A673 (cell line): ENCODE measurements around the gene PDE11A. TPM values are rescaled to one million over a fixed set of nuclear protein-coding genes. Genes with fewer than 3 reads are reported as not detected.

ENCODE experiments used
- BruUV-seq: library from RNA; stranded (reverse); fragments of 400-500 nt; replicated peaks from 2 replicates; lab custom pipeline; 2021; lab: Mats Ljungman, UMichigan
- CTCF ChIA-PET: fragments of 300-600 bp; sonication (Branson Sonifier 250); formaldehyde crosslinking; loops from one replicate; lab custom pipeline; 2022; ENCODE audit warnings: antibody characterized with exemption; lab: Charles Lee
- POLR2A ChIA-PET: fragments of 300-600 bp; sonication (Branson Sonifier 250); formaldehyde crosslinking; loops from one replicate; lab custom pipeline; 2022; ENCODE audit warnings: antibody characterized with exemption; ENCODE audit not compliant: low non-redundant PET; lab: Charles Lee
- DNase-seq: peaks from one replicate; pipeline ENCODE4 v3.0.0-alpha.2; 2015; ENCODE audit warnings: low spot score
- H3K27ac ChIP-seq: fragments of 200-600 bp; sonication (generic); 2 replicates; pipeline ENCODE4 v1.5.1; 2016; ENCODE audit warnings: mixed run types, low read depth, mild to moderate bottlenecking, mixed read lengths, antibody characterized with exemption, low read length; ENCODE audit not compliant: poor library complexity, severe bottlenecking
- H3K27me3 ChIP-seq: fragments of 200-600 bp; sonication (generic); replicated peaks from 2 replicates; pipeline ENCODE4 v1.6.1; 2017; ENCODE audit warnings: mixed run types, low read depth, mild to moderate bottlenecking, mixed read lengths, antibody characterized with exemption, low read length; ENCODE audit not compliant: insufficient read depth, poor library complexity
- H3K36me3 ChIP-seq: fragments of 200-600 bp; sonication (generic); 2 replicates; pipeline ENCODE4 v1.6.1; 2016; ENCODE audit warnings: mixed run types, mild to moderate bottlenecking, mixed read lengths, antibody characterized with exemption, low read length; ENCODE audit not compliant: insufficient read depth, poor library complexity, severe bottlenecking
- H3K4me1 ChIP-seq: fragments of 200-600 bp; sonication (generic); 2 replicates; pipeline ENCODE4 v1.6.1; 2017; ENCODE audit warnings: mixed run types, mild to moderate bottlenecking, mixed read lengths, antibody characterized with exemption, low read length; ENCODE audit not compliant: insufficient read depth, poor library complexity, severe bottlenecking
- H3K4me3 ChIP-seq: fragments of 200-600 bp; sonication (generic); 2 replicates; pipeline ENCODE4 v1.5.1; 2016; ENCODE audit warnings: low read depth, mixed run types, mild to moderate bottlenecking, mixed read lengths, low read length; ENCODE audit not compliant: poor library complexity, severe bottlenecking
- H3K9me3 ChIP-seq: fragments of 200-600 bp; sonication (generic); 2 replicates; pipeline ENCODE4 v1.6.1; 2016; ENCODE audit warnings: mixed run types, low read depth, mild to moderate bottlenecking, mixed read lengths, antibody characterized with exemption, low read length; ENCODE audit not compliant: poor library complexity, severe bottlenecking
- CTCF ChIP-seq: fragments of 300-800, 200-600 bp; sonication (generic); conservative IDR thresholded peaks from 2 replicates; pipeline ENCODE4 v1.5.1; 2017; ENCODE audit warnings: low read depth, mild to moderate bottlenecking, antibody characterized with exemption, low read length, moderate library complexity, mixed read lengths
- EZH2 ChIP-seq: fragments of 200-600 bp; sonication (generic); IDR thresholded peaks from 2 replicates; pipeline ENCODE4 v1.6.1; 2017; ENCODE audit warnings: borderline replicate concordance, low read depth, mild to moderate bottlenecking, mixed read lengths, antibody characterized with exemption, low read length; ENCODE audit not compliant: poor library complexity, severe bottlenecking
- intact Hi-C: fragments of 100-400 bp; cut with micrococcal nuclease; formaldehyde crosslinking; loops from one replicate; pipeline ENCODE4 v1.10.0; 2022; ENCODE audit not compliant: unreplicated experiment
- total RNA-seq: library from RNA; stranded (reverse); gene quantifications from 2 replicates; pipeline ENCODE4 v1.2.3, GENCODE V29; 2021

Gene PDE11A
- total RNA-seq, 1 experiment from 2014 or later: not detected

GRCh38 chr2:177782613-177783012 lies 290.0 kb downstream of the PDE11A start:
- intact Hi-C loops: no loop called here
- ChIA-PET CTCF (no interaction called here), POLR2A (no interaction called here)
- TF ChIP-seq EZH2: no peak
- no peak for TF ChIP-seq CTCF
- DNase-seq: no peak
- Histone ChIP-seq H3K9me3 (no peaks in the 10 kb centered on the region), H3K4me1 (no peaks in the 10 kb centered on the region), H3K4me3 (no peak overlapping the region), H3K27me3 (no peaks in the 10 kb centered on the region), H3K36me3 (no peaks in the 10 kb centered on the region), H3K27ac (no peak overlapping the region)
- no TSS peak for BruUV-seq

- ChIA-PET CTCF (no interaction called here), POLR2A (no interaction called here)
- Histone ChIP-seq H3K36me3 (no peaks in the 10 kb centered on the region), H3K4me1 (no peaks in the 10 kb centered on the region), H3K27me3 (no peaks in the 10 kb centered on the region), H3K9me3 (no peaks in the 10 kb centered on the region), H3K27ac (no peak overlapping the region), H3K4me3 (no peak overlapping the region)
- no TSS peak for BruUV-seq
- DNase-seq: peak; percentile 7
- TF ChIP-seq CTCF (no peak), EZH2 (no peak)
- intact Hi-C loops: no loop called here
Observed at GRCh38 chr2:177778472-177778871, 294.1 kb downstream of the PDE11A start.

DNA sequence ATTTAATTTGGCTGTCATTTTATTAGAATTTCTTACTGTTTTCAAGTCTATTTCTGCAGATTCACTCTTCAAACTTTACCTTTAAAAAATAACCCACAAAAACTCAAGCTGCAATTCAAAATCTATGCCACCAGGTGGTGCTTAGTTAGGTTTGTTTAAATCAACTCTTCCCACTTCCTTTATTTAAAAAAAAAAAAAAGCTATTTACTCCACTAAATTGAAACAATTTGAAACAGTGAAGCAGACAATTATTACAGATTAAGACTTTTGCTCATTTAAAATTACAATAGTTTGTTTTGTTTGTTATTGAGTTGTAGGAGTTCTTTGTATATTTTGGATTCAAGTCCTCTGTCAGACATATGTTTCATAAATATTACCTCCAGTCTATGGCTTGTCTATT lies 300.0 kb downstream of the PDE11A start:
- TF ChIP-seq CTCF: peak; percentile 63
- no peak for TF ChIP-seq EZH2
- ChIA-PET CTCF (interaction anchor here (0.5 to 0.6 kb wide), 7 partner anchors 16 to 485 kb away, joined by 3 to 6 read pairs (median 3); no protein-coding TSS in a partner anchor), POLR2A (no interaction called here)
- no TSS peak for BruUV-seq
- no peaks in the 10 kb centered on the region for H3K36me3 ChIP-seq
- intact Hi-C loops: no loop called here
- H3K27me3 ChIP-seq: no peaks in the 10 kb centered on the region
- no peak overlapping the region for H3K4me3 ChIP-seq
- peak; percentile 51 for DNase-seq
- H3K4me1 ChIP-seq: no peaks in the 10 kb centered on the region
- no peaks in the 10 kb centered on the region for H3K9me3 ChIP-seq
- H3K27ac ChIP-seq: no peak overlapping the region
